ENCODE data around the gene EPHB1. TPM values are rescaled to one million over a fixed set of nuclear protein-coding genes. Genes with fewer than 3 reads are reported as not detected.

The EPHB1 gene
- total RNA-seq, 1 donor from 2014 or later: 0.71 TPM

DNA sequence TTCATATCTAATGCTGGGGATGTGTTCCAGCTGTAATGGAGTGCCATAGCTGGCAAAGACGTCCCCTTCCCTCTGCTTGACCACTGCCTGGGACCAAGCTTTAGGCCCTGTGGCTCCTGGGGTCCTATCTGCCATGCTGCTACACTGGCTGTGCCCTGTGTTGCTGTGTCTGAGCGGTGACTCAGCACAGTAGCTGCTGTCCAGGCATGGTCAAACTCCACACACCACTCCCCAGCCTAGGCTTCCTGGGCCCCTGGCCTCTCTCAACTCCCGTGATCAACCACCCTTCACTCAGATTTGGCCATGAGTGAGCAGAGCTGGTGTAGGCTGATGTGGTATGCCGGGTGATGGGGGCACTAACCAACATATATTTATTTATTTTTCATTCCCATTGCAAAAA lies 27.0 kb downstream of the EPHB1 start:
- no peaks in the 10 kb centered on the region for H3K4me1 Mint-ChIP-seq (ENCODE audit: low read depth)
- intact Hi-C loops (cut with micrococcal nuclease): no loop called here

DNA sequence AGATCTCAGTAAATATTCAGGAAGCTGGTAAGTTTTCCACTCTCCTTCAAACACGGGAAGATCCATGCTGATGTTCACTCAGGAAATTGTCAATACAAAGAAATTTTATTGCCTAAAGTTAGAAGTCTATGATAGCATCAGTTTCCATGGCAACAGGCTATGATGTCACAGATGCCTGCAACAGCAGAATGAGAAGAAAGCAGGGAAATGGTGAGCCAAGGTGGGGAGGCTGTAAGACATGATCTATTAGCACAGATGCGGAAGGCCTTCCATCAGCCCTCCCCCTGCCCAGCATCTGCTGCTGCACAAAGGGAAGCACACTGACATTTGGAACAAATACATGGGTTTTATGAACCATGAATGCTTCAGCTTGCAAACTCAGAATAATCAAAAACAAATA lies 28.6 kb downstream of the EPHB1 start:
- H3K27ac Mint-ChIP-seq: no peak overlapping the region
- no peaks in the 10 kb centered on the region for H3K36me3 Mint-ChIP-seq (ENCODE audit: low read depth)
- no peaks in the 10 kb centered on the region for H3K9me3 Mint-ChIP-seq
- intact Hi-C loops (cut with micrococcal nuclease): no loop called here
- H3K4me1 Mint-ChIP-seq (ENCODE audit: low read depth): no peaks in the 10 kb centered on the region
- H3K27me3 Mint-ChIP-seq (ENCODE audit: low read depth): peaks cover 4% of the 10 kb centered on the region
- no peak overlapping the region for H3K4me3 Mint-ChIP-seq (ENCODE audit: low read depth)
- DNase-seq (ENCODE audit: low spot score): no peak

More for the DNA sequence above, 27.0 kb downstream of the EPHB1 start:
- H3K27ac Mint-ChIP-seq: no peak overlapping the region
- no peaks in the 10 kb centered on the region for H3K9me3 Mint-ChIP-seq
- peaks cover 4% of the 10 kb centered on the region for H3K27me3 Mint-ChIP-seq (ENCODE audit: low read depth)
- H3K36me3 Mint-ChIP-seq (ENCODE audit: low read depth): no peaks in the 10 kb centered on the region
- DNase-seq (ENCODE audit: low spot score): no peak
- no peak overlapping the region for H3K4me3 Mint-ChIP-seq (ENCODE audit: low read depth)

DNA sequence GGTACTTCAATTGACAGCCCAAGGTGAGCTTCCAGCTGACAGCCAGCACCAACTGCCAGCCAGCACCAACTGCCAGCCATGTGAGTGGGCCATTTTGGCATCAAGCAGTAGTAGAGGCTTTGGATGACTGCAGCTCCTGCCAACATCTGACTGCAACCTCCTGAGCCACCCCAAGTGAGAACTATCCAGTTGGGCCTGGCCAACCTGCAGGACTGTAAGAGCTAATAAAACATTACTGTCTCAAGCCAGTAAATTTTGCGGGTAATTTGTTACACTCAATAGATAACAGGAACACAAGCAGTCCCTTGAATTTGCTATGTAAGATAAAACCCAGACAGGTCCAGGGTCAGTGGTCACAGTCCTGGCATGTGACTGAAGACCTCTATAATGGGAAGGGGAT lies 29.7 kb downstream of the EPHB1 start:
- Mint-ChIP-seq H3K27ac (no peak overlapping the region), H3K4me1 (ENCODE audit: low read depth) (no peaks in the 10 kb centered on the region), H3K4me3 (ENCODE audit: low read depth) (no peak overlapping the region), H3K27me3 (ENCODE audit: low read depth) (peaks cover 4% of the 10 kb centered on the region), H3K36me3 (ENCODE audit: low read depth) (no peaks in the 10 kb centered on the region), H3K9me3 (no peaks in the 10 kb centered on the region)
- intact Hi-C loops (cut with micrococcal nuclease): no loop called here
- no peak for DNase-seq (ENCODE audit: low spot score)

DNA sequence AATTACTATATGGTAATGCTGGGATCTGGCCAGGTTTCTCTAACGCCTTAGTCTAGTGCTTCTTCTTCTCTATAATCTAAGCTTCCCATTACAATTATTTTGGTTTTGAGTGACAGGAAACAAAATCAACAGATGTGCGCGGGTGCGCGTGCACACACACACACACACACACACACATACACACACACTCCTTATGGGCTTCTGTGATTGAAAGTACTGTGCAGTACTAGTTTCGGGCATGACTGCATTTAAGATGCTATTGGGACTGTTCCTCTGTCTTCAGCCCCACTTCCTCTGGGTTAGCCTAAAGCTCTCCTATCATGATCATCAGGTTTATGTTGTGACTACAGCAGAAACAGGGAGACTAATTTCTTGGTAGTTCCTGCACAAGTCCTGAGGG lies 32.2 kb downstream of the EPHB1 start:
- intact Hi-C loops (cut with micrococcal nuclease): no loop called here
- DNase-seq (ENCODE audit: low spot score): no peak
- Mint-ChIP-seq H3K4me1 (ENCODE audit: low read depth) (no peaks in the 10 kb centered on the region), H3K27ac (no peak overlapping the region), H3K9me3 (no peaks in the 10 kb centered on the region), H3K27me3 (ENCODE audit: low read depth) (peaks cover 1% of the 10 kb centered on the region), H3K4me3 (ENCODE audit: low read depth) (no peak overlapping the region), H3K36me3 (ENCODE audit: low read depth) (no peaks in the 10 kb centered on the region)

DNA sequence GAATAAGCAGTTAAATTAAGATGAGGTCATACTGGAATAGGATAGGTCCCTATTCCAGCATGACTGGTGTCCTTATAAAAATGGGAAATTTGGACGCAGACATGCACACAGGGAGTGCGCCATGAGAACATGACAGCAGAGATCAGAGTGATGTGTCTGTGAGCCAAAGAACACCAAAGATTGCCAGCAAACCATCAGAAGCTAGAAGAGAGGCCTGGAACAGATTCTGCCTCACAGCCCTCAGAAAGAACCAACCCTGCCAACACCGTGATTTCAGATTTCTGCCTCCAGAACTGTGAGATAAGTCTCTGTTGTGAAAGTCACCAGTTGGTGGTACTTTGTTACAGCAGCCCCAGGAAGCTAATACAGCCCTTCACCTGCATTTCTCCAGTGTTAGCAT lies 34.7 kb downstream of the EPHB1 start:
- DNase-seq (ENCODE audit: low spot score): no peak
- intact Hi-C loops (cut with micrococcal nuclease): no loop called here
- H3K36me3 Mint-ChIP-seq (ENCODE audit: low read depth): no peaks in the 10 kb centered on the region
- H3K27ac Mint-ChIP-seq: no peak overlapping the region
- H3K4me3 Mint-ChIP-seq (ENCODE audit: low read depth): no peak overlapping the region
- peaks cover 6% of the 10 kb centered on the region for H3K27me3 Mint-ChIP-seq (ENCODE audit: low read depth)
- no peaks in the 10 kb centered on the region for H3K9me3 Mint-ChIP-seq
- H3K4me1 Mint-ChIP-seq (ENCODE audit: low read depth): no peaks in the 10 kb centered on the region

DNA sequence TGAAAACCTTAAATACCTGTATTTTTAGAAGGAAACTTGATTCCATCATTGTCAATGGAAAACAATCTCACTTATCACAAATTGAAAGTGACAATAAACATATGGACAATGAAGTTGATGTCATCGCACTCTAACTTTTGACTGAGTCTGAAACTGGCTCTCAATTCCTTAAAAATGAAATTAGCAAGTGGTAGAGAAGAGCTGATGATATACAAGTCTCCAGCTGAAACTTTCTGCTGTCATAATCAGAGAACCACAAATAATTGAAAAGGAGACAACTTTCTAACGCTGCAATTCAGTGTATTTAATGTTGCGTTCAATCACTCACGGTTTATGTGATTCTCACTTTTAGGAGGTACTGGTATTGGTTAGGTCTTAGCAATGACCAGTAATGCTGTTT lies 37.5 kb downstream of the EPHB1 start:
- Mint-ChIP-seq H3K4me3 (ENCODE audit: low read depth) (no peak overlapping the region), H3K27ac (no peak overlapping the region), H3K4me1 (ENCODE audit: low read depth) (no peaks in the 10 kb centered on the region)

DNA sequence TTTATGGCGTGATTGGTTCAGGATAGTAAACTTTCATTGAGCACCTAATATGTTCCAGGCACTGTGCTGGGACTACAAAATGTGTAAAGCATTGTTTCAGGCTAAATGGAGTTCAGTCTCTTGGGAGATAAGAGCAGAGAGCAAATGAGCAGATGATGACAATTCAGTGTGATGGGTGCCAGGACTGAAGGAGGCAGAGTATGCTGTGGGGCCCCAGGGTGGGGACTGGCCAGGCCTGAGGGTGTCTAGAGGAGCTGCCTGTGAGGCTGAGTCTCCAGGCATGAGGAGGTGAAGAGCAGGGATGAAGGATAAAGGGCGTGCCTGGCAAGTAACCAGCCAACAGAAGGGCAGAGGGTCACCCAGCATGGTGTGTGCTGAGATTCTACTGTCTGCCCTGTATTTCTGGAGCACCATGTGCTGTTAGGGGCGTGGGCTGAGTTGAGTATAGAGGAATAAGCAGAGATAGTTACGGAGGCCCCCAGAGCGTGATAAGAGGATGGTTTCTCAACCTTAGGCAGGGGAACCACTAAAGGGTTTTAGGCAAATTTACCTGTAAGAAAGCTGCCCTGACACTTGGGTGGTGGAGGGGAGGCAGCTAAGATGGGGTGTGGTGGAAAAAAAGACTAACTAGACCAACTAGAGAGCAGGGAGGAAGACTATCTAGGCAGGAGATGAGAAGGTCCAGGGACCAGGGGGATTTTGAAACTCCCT lies 38.5 kb downstream of the EPHB1 start:
- DNase-seq (ENCODE audit: low spot score): no peak
- Mint-ChIP-seq H3K27me3 (ENCODE audit: low read depth) (peaks cover 7% of the 10 kb centered on the region), H3K36me3 (ENCODE audit: low read depth) (no peaks in the 10 kb centered on the region), H3K27ac (no peak overlapping the region), H3K9me3 (no peaks in the 10 kb centered on the region), H3K4me1 (ENCODE audit: low read depth) (no peaks in the 10 kb centered on the region), H3K4me3 (ENCODE audit: low read depth) (no peak overlapping the region)
- intact Hi-C loops (cut with micrococcal nuclease): no loop called here

More for the DNA sequence above, 37.5 kb downstream of the EPHB1 start:
- intact Hi-C loops (cut with micrococcal nuclease): no loop called here
- H3K9me3 Mint-ChIP-seq: no peaks in the 10 kb centered on the region
- peaks cover 7% of the 10 kb centered on the region for H3K27me3 Mint-ChIP-seq (ENCODE audit: low read depth)
- DNase-seq (ENCODE audit: low spot score): no peak
- no peaks in the 10 kb centered on the region for H3K36me3 Mint-ChIP-seq (ENCODE audit: low read depth)

DNA sequence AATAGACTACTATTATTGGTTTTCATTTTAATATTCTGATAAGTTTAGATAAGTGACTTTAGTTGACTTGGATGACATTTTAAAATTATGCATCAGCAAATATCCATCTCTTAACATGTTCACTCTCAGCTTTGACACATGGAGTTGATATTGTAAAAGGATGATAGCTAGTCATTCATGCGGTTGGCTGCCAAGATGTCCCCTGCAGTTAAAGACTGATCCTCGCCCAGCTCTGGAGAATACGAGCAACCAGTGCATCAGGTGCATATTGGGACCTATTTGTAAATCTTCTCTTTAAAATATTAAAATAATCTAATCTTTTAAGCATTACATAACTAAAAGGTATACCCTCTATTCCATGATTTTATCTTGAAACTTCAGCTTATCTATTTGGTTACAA lies 41.9 kb downstream of the EPHB1 start:
- H3K27ac Mint-ChIP-seq: no peak overlapping the region
- H3K4me1 Mint-ChIP-seq (ENCODE audit: low read depth): no peaks in the 10 kb centered on the region
- H3K36me3 Mint-ChIP-seq (ENCODE audit: low read depth): no peaks in the 10 kb centered on the region
- peaks cover 7% of the 10 kb centered on the region for H3K27me3 Mint-ChIP-seq (ENCODE audit: low read depth)
- H3K4me3 Mint-ChIP-seq (ENCODE audit: low read depth): no peak overlapping the region
- intact Hi-C loops (cut with micrococcal nuclease): no loop called here
- peaks cover 3% of the 10 kb centered on the region for H3K9me3 Mint-ChIP-seq
- DNase-seq (ENCODE audit: low spot score): no peak

DNA sequence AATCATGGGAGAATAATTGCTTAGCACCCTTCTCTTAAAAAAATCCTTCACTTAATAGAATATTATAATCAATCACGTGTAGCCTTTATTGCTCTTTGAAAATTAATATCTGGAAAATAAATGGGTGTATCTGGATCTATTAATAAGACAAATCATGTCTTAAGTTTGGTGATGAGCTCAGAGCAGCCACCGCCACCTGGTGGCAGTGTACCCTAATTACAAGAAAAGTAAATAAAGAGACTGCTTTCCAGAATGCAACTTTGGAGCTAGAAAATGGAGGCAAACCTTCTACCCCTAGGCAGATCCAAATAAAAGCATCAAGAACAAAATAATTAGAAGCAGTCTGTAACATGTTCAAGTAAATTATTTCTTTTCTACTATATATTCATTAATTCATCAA lies 43.5 kb downstream of the EPHB1 start:
- intact Hi-C loops (cut with micrococcal nuclease): loop anchor here (1.0 kb wide), 1 partner anchor 43 kb away; the partner anchor contains the start of gene EPHB1
- no peak overlapping the region for H3K27ac Mint-ChIP-seq
- peaks cover 15% of the 10 kb centered on the region for H3K9me3 Mint-ChIP-seq
- peaks cover 9% of the 10 kb centered on the region for H3K27me3 Mint-ChIP-seq (ENCODE audit: low read depth)
- H3K4me3 Mint-ChIP-seq (ENCODE audit: low read depth): no peak overlapping the region
- no peaks in the 10 kb centered on the region for H3K4me1 Mint-ChIP-seq (ENCODE audit: low read depth)
- no peak for DNase-seq (ENCODE audit: low spot score)
- H3K36me3 Mint-ChIP-seq (ENCODE audit: low read depth): no peaks in the 10 kb centered on the region

DNA sequence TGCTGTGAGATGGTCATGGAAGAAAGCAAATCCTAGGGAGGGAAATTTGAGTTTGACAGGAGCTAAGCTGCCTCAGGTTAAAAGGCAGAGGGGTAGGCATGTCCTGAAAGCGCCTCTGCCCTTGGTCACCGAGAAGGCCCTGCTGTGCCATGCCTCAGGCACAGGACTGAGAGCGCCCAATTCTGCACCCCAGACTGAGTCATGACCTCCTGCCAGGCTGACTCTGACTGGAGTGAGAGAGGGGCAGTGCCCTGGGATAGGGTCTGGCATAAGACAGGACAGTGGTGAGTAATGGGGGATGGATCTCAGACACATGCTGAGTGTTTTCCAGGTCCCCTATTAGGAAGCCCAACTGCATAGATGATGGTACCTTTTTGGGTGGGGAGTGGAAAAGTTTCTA lies 44.4 kb downstream of the EPHB1 start:
- H3K27ac Mint-ChIP-seq: no peak overlapping the region
- intact Hi-C loops (cut with micrococcal nuclease): no loop called here
- peaks cover 14% of the 10 kb centered on the region for H3K27me3 Mint-ChIP-seq (ENCODE audit: low read depth)
- H3K4me1 Mint-ChIP-seq (ENCODE audit: low read depth): no peaks in the 10 kb centered on the region
- H3K4me3 Mint-ChIP-seq (ENCODE audit: low read depth): no peak overlapping the region
- H3K36me3 Mint-ChIP-seq (ENCODE audit: low read depth): no peaks in the 10 kb centered on the region
- DNase-seq (ENCODE audit: low spot score): no peak
- H3K9me3 Mint-ChIP-seq: peaks cover 20% of the 10 kb centered on the region

DNA sequence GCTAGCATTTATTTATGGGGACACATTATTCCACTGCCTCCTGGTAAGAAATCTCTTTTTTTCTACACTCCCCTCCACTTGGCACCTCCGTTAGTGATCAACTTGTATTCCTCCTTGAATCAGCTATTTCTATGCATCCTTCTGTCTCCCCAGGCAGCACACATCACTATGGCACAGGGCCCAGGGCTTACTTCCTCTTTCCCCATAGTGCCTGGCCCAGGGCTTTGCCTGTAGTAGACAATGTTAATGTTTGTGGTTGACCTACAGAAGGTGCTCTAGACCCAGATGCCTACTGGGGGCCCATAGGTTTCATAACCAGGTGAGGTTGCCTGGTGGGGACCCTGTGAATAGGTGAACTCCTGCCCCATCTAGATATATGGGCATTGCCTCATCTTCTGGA lies 44.9 kb downstream of the EPHB1 start:
- H3K27ac Mint-ChIP-seq: no peak overlapping the region
- no peaks in the 10 kb centered on the region for H3K4me1 Mint-ChIP-seq (ENCODE audit: low read depth)
- H3K27me3 Mint-ChIP-seq (ENCODE audit: low read depth): peaks cover 14% of the 10 kb centered on the region
- H3K9me3 Mint-ChIP-seq: peaks cover 20% of the 10 kb centered on the region
- intact Hi-C loops (cut with micrococcal nuclease): no loop called here
- no peaks in the 10 kb centered on the region for H3K36me3 Mint-ChIP-seq (ENCODE audit: low read depth)
- no peak for DNase-seq (ENCODE audit: low spot score)
- H3K4me3 Mint-ChIP-seq (ENCODE audit: low read depth): no peak overlapping the region

DNA sequence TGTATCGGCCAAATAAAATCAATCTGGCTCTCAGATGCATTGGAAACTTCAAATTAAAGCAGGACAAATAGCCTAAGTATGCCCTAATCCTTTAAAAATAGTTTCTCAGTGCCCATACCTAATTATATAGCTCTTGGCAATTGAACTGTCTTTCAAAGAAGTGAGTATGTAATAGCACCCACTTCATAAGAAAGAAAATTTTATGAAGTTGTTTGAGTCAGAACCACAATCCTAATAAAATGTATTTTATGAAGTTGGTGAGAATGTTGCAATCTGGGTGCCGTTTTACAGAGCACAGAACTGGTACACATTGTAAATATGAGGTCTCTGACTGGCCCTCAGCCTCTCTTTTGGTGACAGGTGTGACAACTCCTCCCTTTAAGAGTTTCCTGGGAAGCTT lies 45.4 kb downstream of the EPHB1 start:
- Mint-ChIP-seq H3K27me3 (ENCODE audit: low read depth) (peaks cover 14% of the 10 kb centered on the region), H3K4me3 (ENCODE audit: low read depth) (no peak overlapping the region), H3K9me3 (peaks cover 20% of the 10 kb centered on the region), H3K4me1 (ENCODE audit: low read depth) (no peaks in the 10 kb centered on the region), H3K36me3 (ENCODE audit: low read depth) (no peaks in the 10 kb centered on the region), H3K27ac (no peak overlapping the region)
- DNase-seq (ENCODE audit: low spot score): no peak
- intact Hi-C loops (cut with micrococcal nuclease): no loop called here

DNA sequence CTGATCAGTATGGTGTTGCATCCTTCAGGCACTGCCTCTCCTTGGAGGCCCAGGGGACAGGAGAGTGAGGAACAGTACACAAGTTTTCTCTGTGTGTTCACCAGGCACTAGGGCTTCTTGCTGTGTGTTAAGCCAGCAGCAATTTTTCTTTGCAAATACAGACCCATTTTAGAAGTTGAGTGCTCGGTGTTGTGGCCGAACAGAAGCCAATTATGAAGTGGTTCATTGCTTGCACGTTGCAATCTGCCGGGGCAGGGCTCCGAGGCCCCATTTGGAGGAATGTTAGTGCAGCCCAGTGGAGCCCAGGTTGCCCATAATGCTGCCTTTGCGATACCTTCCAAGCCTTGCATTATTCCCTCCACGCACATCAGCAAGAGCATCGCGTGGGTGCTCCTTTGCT lies 51.0 kb downstream of the EPHB1 start:
- H3K27ac Mint-ChIP-seq: no peak overlapping the region
- H3K36me3 Mint-ChIP-seq (ENCODE audit: low read depth): no peaks in the 10 kb centered on the region
- H3K9me3 Mint-ChIP-seq: peaks cover 17% of the 10 kb centered on the region
- H3K27me3 Mint-ChIP-seq (ENCODE audit: low read depth): peaks cover 12% of the 10 kb centered on the region
- no peak overlapping the region for H3K4me3 Mint-ChIP-seq (ENCODE audit: low read depth)
- H3K4me1 Mint-ChIP-seq (ENCODE audit: low read depth): no peaks in the 10 kb centered on the region
- no peak for DNase-seq (ENCODE audit: low spot score)
- intact Hi-C loops (cut with micrococcal nuclease): no loop called here

DNA sequence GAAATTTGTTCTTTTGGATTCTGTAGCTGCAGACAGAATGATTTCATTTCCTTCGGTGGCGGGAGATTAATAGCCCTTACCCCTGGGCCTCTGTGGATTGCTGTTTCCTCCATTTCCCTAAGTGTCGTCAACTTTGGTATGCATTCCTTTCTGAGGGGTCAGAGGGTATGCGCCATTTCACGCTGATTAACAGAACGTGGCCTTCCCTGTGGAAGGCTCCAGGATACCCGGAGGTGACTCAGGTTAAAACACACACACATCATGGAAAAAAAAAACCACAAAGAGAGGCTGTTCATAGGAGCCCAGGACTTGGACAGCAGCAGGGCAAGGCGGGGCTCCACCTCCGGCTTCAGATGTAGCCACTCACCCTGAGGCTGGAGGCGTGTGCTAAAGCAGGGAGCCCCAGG lies 51.9 kb downstream of the EPHB1 start:
- H3K4me3 Mint-ChIP-seq (ENCODE audit: low read depth): no peak overlapping the region
- no peaks in the 10 kb centered on the region for H3K4me1 Mint-ChIP-seq (ENCODE audit: low read depth)
- no peak overlapping the region for H3K27ac Mint-ChIP-seq
- no peak for DNase-seq (ENCODE audit: low spot score)
- peaks cover 17% of the 10 kb centered on the region for H3K9me3 Mint-ChIP-seq
- no peaks in the 10 kb centered on the region for H3K36me3 Mint-ChIP-seq (ENCODE audit: low read depth)
- H3K27me3 Mint-ChIP-seq (ENCODE audit: low read depth): peaks cover 12% of the 10 kb centered on the region
- intact Hi-C loops (cut with micrococcal nuclease): no loop called here

All from activated T-helper 2 cell treated with anti-CD3 and anti-CD28 coated beads, Interferon-gamma antibody, Interleukin-2, Interleukin-4, amounts not matched to agents 10 μg/mL and 5 μg/mL and 100 μg/mL, durations not matched to agents 14 hours and 24 hours and 36 hours (primary cell).